T-helper 2 cell treated with Interferon-gamma antibody and Interleukin-4, amounts not matched to agents 5 μg/mL and 100 μg/mL, for 36 hours (primary cell): ENCODE measurements around the gene IL17RB.
A peak's percentile ranks its signal among the peaks of the same experiment; 100 is the strongest.

Experiments used
- DNase-seq: peaks from one replicate; pipeline ENCODE4 v3.0.0; 2021; ENCODE audit warnings: low spot score
- H3K27ac Mint-ChIP-seq: one replicate; pipeline ENCODE4 v1.8.0; 2021; ENCODE audit warnings: mild to moderate bottlenecking, mixed read lengths
- H3K27me3 Mint-ChIP-seq: one replicate; pipeline ENCODE4 v1.8.0; 2021; ENCODE audit warnings: low read depth, mixed read lengths
- H3K36me3 Mint-ChIP-seq: one replicate; pipeline ENCODE4 v1.8.0; 2021; ENCODE audit warnings: low read depth, mixed read lengths
- H3K4me1 Mint-ChIP-seq: one replicate; pipeline ENCODE4 v1.8.0; 2021; ENCODE audit warnings: low read depth, mixed read lengths
- H3K4me3 Mint-ChIP-seq: one replicate; pipeline ENCODE4 v1.8.0; 2022; ENCODE audit warnings: mild to moderate bottlenecking, moderate library complexity, mixed read lengths
- H3K9me3 Mint-ChIP-seq: one replicate; pipeline ENCODE4 v1.8.0; 2021; ENCODE audit warnings: mixed read lengths

Gene IL17RB

DNA sequence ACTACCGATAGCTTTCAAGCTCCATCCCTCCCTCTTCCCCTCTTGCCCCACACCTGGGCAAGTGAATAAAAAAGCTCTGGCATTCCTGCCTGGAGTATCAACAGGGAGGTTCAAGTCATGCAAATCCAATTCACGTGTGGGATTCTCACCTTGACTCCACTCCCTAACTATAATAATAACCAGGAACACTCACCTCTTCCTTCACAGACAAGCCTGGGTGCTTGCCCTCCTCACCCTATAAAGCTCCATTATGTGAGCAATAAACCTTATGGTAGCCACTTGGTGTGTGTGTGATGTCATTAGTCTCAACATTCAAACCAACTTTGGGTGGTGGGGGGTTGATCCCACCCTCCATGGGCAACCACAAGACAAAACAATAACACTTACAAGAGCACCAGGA lies 16.8 kb upstream of the IL17RB start:
- H3K4me1 Mint-ChIP-seq, result peaks cover 16% of the 10 kb centered on the region
- H3K9me3 Mint-ChIP-seq, result no peaks in the 10 kb centered on the region
- peaks cover 9% of the 10 kb centered on the region for H3K36me3 Mint-ChIP-seq
- no peak for DNase-seq
- H3K27me3 Mint-ChIP-seq, result no peaks in the 10 kb centered on the region
- H3K4me3 Mint-ChIP-seq, result no peak overlapping the region
- H3K27ac Mint-ChIP-seq, result no peak overlapping the region

DNA sequence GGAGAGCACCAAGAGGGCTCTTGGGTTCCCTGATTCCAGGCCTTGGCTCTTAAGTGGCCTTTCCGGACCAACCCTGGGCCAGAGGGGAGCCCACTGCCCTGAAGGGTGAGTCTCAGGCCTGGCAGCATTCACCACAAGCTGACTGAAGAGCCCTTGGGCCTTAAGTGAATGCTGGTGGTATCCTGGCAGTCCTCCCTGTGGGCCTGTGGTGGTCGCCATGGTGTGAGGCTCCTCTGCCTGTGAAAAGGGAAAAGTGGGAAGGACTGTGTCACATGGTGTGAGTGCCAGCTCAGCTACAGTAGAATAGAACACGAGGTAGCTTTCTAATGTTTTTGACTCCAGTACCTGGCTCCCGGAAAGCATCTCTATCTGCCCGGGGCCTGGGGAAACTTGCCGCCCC lies 15.4 kb upstream of the IL17RB start:
- Mint-ChIP-seq H3K27me3 (no peaks in the 10 kb centered on the region), H3K4me3 (no peak overlapping the region), H3K9me3 (no peaks in the 10 kb centered on the region), H3K36me3 (peaks cover 7% of the 10 kb centered on the region), H3K4me1 (peaks cover 7% of the 10 kb centered on the region), H3K27ac (no peak overlapping the region)
- no peak for DNase-seq

DNA sequence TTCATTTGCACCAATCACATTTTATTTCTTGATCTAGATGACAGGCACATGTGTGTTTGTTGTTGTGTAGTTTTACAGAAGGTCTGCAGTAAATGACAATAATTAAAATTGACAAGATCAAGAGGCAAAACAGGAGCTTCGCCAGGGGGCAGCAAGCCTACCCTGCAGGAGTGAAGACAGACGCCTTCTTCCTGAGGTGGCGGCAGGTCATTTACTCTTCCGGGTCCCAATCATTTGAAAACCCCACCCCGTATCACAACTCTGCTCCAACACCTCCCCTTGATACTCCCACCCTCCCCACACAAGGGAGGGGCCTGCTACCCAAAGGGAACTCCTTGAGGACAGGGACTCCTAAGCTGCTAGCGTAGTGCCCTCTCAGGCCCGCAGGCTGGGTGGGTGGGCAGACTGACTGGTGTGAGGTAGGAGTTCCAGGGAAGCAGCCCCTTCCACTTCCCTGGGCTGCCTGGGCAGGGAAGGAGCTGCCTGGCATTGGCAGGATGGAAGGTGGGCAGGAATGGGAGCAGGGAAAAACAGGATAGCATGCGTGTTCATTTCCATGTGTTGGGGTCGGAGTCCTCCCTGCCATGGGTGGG lies 13.2 kb upstream of the IL17RB start:
- H3K4me1 Mint-ChIP-seq, result peaks cover 4% of the 10 kb centered on the region
- H3K27ac Mint-ChIP-seq, result no peak overlapping the region
- peaks cover 6% of the 10 kb centered on the region for H3K36me3 Mint-ChIP-seq
- no peak for DNase-seq
- H3K27me3 Mint-ChIP-seq, result no peaks in the 10 kb centered on the region
- no peak overlapping the region for H3K4me3 Mint-ChIP-seq
- no peaks in the 10 kb centered on the region for H3K9me3 Mint-ChIP-seq

DNA sequence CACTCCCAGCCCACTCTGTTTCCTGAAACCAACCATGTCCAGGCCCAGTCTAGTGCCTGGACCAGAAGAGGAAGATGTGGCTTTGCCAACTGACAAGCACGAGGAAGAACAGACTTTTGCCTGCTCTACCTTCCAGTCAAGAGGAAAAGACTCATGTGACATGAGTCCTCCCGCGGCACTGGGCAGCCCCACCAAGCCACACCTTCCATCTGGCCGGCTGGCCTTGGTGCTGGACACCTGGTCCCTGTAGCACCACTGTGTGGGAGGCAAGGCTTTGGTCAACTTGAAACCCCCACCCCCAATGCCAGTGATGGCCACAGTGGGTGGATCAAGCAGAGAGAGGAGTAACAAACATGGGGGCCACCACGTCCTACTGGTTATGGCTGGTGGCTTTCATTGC lies 12.7 kb upstream of the IL17RB start:
- Mint-ChIP-seq H3K27ac (no peak overlapping the region), H3K9me3 (no peaks in the 10 kb centered on the region), H3K4me1 (peaks cover 4% of the 10 kb centered on the region), H3K36me3 (peaks cover 6% of the 10 kb centered on the region), H3K27me3 (no peaks in the 10 kb centered on the region), H3K4me3 (no peak overlapping the region)
- DNase-seq, result no peak

DNA sequence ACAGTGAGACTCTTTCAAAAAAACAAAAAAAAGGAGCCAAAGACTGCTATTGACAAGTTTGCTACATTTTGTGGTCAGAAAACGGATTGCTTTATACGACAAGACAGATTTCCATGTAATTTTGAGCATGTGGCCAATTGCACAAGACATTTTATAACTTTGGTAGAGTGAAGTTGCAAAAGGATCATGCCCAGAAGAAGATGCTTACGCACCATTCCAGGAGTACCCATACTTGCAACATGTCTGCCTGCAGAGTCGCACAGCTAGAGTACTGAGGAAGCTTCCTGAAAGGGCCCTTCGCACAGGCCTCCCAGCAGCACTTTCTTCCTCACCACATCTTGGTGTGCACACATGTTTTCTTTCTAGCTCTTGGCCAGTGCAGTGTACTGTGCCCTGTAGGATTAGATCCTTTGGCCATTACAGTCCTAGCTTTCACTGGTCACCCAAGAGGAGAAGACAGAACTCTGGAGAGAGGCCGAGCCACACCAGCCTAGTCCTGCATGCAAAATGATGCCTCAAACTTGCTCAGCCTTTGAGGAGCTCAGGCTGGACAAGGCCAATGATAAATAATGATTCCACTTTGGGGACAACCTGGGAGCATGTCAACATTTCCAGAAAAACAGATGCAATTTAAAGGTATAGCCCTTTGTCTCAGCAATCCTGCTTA lies 11.8 kb upstream of the IL17RB start:
- no peak for DNase-seq
- no peaks in the 10 kb centered on the region for H3K9me3 Mint-ChIP-seq
- H3K4me1 Mint-ChIP-seq, result peaks cover 4% of the 10 kb centered on the region
- H3K27me3 Mint-ChIP-seq, result no peaks in the 10 kb centered on the region
- H3K36me3 Mint-ChIP-seq, result peaks cover 4% of the 10 kb centered on the region
- no peak overlapping the region for H3K27ac Mint-ChIP-seq
- H3K4me3 Mint-ChIP-seq, result no peak overlapping the region

DNA sequence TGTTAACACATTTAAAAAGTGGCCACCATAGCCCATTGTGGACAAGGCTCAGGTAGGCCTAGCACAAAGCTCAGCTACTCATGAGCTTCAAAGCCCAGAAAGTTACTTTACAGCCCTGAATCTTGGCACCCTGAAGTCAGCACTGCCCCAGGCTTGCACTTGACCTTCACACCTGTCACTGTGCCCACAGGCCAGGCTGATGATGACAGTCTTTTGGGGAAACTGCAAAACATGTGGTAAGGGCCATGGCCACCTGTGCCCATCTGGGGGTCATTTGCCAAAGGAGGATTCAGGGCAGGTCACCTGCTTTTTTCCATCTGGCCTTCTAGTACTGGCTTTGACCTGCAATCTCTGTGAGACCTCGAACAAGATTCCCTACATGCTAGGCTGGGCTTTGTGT lies 11.1 kb upstream of the IL17RB start:
- DNase-seq, result no peak
- peaks cover 5% of the 10 kb centered on the region for H3K4me1 Mint-ChIP-seq

DNA sequence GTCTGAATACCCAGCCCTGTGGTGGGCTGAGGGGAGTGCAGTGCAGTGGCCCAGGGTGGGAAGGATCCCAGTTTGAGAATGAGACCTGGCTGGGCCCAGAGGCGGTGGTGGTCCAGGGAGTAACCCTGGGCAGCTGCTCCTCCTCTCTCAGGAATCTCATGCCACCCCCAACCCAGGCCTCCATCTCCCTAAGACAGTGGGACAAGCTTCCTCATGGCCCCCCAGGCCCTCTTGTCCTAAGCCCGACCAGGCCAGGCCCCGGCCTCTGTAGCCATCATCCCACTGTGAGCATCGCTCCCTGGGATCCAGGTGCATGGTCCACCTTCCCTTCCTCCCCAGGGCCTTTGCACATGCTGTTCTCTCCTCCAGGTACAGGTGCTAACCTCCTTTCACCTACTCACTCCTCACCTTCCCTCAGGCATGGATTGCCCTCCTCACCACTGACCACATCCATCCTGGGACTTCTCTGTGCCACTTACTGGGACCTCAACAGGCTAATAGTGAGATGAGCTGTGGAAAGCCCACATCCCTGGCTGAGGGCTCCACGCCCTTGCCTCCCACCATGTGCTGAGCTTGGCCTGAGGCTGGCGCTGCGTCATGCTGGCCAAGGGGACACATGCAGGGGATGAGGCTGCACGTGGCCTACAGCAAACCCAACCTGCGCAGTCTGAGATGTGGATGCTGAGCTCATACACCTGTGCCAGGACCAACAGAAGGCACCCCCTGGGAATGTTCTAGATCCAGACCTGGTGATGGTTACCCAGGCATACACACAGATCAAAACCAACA lies 10.1 kb upstream of the IL17RB start:
- peaks cover 5% of the 10 kb centered on the region for H3K4me1 Mint-ChIP-seq
- H3K36me3 Mint-ChIP-seq, result peaks cover 5% of the 10 kb centered on the region
- H3K27ac Mint-ChIP-seq, result no peak overlapping the region
- H3K4me3 Mint-ChIP-seq, result no peak overlapping the region
- no peaks in the 10 kb centered on the region for H3K9me3 Mint-ChIP-seq
- DNase-seq, result no peak
- H3K27me3 Mint-ChIP-seq, result peaks cover 4% of the 10 kb centered on the region

More for the DNA sequence above, 11.1 kb upstream of the IL17RB start:
- no peak overlapping the region for H3K27ac Mint-ChIP-seq
- H3K36me3 Mint-ChIP-seq, result peaks cover 5% of the 10 kb centered on the region
- H3K27me3 Mint-ChIP-seq, result no peaks in the 10 kb centered on the region
- no peaks in the 10 kb centered on the region for H3K9me3 Mint-ChIP-seq
- H3K4me3 Mint-ChIP-seq, result no peak overlapping the region

DNA sequence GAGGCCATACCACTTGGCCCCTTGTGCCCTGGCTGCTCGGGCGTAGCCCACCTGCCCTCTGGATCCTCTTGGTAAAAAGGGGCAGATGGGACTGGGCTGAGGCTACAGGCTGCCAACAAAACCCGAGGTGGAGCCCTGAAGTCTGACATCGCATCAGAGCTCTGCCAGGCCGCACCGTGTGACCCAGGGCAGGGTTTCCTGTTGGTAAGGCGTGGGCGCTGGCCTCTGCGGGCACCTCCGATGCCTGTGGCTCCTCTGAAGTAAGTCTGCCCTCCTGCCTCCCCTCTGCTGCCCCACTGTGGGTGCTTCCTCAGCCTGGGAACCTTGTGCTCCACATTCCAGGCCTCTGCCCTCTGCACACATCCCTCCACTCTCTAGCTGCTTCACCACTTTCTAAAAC lies 9.0 kb upstream of the IL17RB start:
- Mint-ChIP-seq H3K27ac (no peak overlapping the region), H3K9me3 (no peaks in the 10 kb centered on the region), H3K36me3 (peaks cover 5% of the 10 kb centered on the region), H3K4me1 (peaks cover 5% of the 10 kb centered on the region), H3K27me3 (peaks cover 7% of the 10 kb centered on the region), H3K4me3 (no peak overlapping the region)
- DNase-seq, result no peak

DNA sequence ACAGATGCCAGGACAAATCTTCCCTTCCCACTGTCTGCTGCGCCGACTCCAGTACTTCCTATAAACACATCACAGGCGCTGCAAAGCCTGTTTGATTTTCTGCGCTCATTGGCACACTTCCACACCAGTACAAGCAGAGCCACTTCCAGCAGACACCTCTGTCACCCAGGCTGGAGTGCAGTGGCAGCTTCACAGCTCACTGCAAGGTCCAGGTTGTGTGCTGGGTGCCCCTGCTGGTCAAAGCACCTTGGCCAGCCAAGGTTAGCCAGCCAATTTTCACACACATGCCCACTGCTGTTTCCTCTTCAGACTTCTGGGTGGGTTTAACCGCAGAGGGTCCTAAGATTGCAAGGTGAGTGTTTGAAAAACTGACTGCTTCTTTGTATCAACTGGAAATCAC lies 5.1 kb upstream of the IL17RB start:
- no peaks in the 10 kb centered on the region for H3K9me3 Mint-ChIP-seq
- no peak overlapping the region for H3K4me3 Mint-ChIP-seq
- peaks cover 15% of the 10 kb centered on the region for H3K4me1 Mint-ChIP-seq
- peaks cover 36% of the 10 kb centered on the region for H3K27me3 Mint-ChIP-seq
- H3K27ac Mint-ChIP-seq, result no peak overlapping the region
- no peak for DNase-seq
- peaks cover 3% of the 10 kb centered on the region for H3K36me3 Mint-ChIP-seq

DNA sequence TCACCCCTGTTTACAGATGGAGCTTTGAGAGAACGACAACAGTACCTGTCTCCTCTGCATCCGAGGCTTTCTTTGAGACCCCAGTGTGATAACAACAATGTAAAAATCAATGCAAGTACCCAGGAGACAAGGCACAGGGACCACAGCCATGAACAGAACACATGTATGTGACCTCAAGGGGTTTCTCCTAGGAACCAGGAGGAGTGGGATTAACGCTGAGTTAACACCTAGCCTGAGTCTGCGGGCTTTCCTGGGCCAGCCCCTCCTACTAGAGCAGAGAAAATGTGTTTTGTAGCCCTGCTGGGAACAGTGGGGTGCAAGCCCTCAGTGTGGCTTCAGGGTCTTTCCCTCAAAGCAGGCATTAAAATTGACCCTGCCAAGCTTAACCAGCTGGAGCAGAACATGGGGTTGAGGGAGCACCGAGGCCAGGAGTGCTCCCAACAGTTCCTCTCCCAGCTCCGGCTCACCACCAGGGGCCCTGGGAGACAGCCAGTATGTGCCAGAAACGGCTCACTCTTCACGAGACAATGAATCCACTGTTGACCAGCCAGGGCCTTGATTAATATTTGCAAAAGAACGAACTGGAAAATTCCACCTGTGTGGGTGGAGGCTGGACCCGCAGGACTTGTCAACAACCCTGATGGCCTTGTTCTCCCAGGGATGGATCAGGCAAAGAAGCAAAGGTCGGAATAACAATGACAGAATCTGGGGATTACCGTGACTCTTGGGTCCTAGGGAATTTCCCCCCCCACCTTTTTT lies 3.8 kb upstream of the IL17RB start:
- no peak for DNase-seq
- Mint-ChIP-seq H3K36me3 (peaks cover 3% of the 10 kb centered on the region), H3K4me1 (peaks cover 15% of the 10 kb centered on the region), H3K27me3 (peaks cover 46% of the 10 kb centered on the region), H3K4me3 (no peak overlapping the region), H3K9me3 (no peaks in the 10 kb centered on the region), H3K27ac (no peak overlapping the region)

DNA sequence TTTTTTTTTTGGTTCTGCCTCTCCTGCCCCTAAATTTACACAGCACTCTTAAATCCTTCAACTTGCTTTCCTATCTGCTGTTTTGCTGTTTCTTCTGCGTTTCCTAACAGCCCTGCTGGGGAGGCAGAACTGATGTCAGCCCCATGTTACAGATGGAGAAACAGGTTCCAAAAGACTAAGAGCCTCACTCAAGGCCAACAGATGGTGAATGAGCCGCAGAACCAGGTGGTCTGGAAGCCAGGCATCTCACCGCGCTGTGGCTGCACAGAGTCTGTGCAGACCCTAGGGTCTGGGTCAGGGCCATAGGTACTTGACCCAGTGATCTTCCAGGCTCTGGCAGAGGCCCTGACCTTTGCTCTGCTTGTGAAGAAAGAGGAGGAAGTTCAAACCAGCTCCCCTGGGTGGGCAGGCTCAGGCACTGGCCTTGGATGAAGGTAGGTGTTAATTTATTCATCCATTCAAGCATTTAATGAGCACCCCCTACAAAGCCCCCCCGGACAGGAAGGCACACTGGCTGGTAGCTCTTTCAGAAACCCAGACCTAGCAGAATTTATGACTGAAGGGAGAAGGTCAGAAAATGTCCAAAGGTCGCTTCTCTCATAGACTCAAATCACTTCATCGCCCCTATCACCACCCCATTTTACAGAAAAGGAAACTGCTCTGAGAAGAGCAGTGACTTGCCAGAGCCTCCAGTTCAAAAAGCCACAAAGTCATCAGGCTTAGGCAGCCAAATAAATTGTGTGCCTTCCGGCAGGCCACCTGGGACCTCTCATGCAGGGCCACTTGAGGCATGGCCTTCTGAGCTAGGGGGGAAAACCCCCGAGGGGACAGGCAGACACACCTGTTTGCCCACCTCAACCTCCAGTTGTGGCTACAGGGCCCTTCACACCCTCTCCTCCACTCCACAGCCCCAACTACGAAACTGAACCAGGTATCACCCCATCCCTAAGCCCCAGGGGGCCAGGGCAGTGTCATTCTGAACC lies 2.9 kb upstream of the IL17RB start:
- Mint-ChIP-seq H3K4me3 (peak overlapping the region; percentile 83), H3K27me3 (peaks cover 52% of the 10 kb centered on the region), H3K9me3 (no peaks in the 10 kb centered on the region), H3K27ac (peak overlapping the region; percentile 17), H3K4me1 (peaks cover 15% of the 10 kb centered on the region), H3K36me3 (peaks cover 3% of the 10 kb centered on the region)
- no peak for DNase-seq

DNA sequence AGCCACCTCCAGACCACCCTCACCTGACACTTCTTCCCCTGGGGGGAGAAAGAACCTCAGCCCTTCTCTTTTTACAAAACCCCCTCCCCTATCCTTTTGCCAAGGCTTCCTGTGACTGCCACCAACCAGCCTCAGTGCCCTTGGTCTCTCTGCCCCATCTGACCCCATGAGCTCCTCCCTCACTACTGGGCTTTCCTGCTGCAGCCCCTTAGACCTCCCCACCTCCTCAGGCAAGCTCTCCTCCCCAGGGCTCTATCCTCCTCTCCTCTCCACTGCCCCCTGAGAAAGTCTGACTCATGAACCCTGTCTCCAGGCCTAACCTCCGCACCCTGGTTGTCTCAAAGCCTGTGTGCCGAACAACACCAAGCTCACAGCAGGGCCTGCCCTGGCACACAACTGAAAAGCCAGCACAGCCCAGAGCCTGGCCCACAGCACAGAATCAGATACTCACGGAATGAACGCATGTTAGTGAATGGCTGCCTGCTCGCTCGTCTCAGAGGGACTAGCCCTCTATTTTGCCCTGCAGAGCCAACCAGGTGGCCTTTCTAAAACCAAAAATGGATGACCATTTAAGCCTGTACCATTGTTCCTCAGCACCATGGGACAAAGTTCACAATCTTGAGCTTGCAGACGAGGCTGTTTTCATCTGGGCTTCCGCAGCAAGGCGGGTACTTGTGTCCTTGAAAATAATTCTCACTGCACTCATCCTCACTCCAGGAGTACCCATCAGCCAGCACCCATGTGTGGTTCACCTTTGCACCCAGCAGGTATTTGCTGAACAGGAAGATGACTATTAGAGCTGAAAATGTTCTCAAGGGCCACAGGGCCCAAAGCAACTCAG lies 1.9 kb upstream of the IL17RB start:
- Mint-ChIP-seq H3K9me3 (no peaks in the 10 kb centered on the region), H3K36me3 (peaks cover 8% of the 10 kb centered on the region), H3K27me3 (peaks cover 58% of the 10 kb centered on the region), H3K4me1 (peaks cover 18% of the 10 kb centered on the region), H3K4me3 (peak overlapping the region; percentile 83), H3K27ac (peak overlapping the region; percentile 64)
- no peak for DNase-seq
